Measurements from ENCODE around the gene NDFIP1.

DNA sequence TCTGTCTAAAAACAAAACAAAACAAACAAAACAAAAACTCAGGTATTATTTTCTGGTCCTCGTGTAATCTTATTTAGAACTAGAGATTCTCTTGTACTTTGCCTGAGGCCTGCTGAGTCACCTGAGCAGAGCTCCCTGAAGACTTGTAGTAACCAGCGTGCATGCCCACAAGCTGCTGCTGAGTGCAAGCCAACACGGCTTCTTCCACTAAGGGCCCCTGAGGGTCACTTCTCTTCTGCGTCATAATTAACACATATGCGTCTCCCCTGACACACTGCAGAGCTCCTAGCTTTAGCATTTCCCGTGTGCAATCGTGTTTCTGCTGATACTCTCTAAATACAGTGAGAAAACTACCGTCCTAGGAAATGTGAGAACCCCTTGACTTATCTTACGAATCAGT lies 10.9 kb upstream of the NDFIP1 start:
- TF ChIP-seq GATA2 (IDR thresholded peaks at IDR 0.05; ENCODE audit: low read depth, low read length) (no peak), GATA3 (IDR thresholded peaks at IDR 0.05; ENCODE audit: low read depth, low read length) (no peak)
